Measurements from ENCODE around the gene DNAL1. TPM values are rescaled to one million over a fixed set of nuclear protein-coding genes. Genes with fewer than 3 reads are reported as not detected.

DNAL1 gene
- total RNA-seq, 1 donor from 2014 or later: 5.2 TPM

DNA sequence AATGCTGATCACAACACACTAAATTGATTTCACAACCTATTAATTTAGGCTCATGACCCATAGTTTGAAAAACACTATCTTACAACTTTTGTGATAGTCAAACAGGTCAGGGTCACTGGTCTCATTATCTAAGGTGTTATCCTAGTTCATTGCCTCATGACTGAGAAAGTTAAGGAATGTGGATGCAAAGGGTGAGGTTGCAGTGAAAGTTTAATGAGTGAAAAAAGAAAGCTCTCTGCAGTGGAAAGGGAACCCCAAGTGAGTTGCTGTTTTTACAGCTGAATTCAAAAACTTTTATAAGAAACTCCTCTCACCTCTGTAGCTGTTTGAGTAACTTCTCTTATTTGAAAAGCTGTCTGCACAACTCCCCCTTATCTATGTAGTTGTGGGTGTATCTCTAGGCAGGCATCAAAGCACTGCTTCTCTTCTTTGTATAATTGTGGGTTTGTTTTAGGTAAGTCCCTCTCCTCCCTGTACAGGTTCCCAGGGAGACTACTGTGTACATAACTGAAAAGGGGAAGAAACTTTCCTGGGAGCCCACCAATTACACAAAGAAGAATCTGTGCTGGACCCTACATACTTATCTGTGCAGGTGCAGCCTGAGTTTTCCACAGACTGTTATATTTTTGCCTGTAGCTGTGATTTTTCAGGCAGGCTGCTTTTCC is 18.9 kb downstream of the DNAL1 start:
- Histone ChIP-seq H3K9me3 (ENCODE audit: control insufficient read depth in 3 of 3, low read length in 3 of 3) (peaks cover 0 to 4% (median 0%) of the 10 kb centered on the region in 3 donors), H3K27me3 (ENCODE audit: control insufficient read depth in 3 of 3, insufficient read depth in 3 of 3, low read length in 3 of 3) (no peaks in the 10 kb centered on the region), H3K27ac (ENCODE audit: low read depth, low read length) (no peak overlapping the region), H3K36me3 (ENCODE audit: control insufficient read depth in 3 of 3, insufficient read depth in 3 of 3, low read length in 3 of 3) (peaks cover 0 to 4% (median 4%) of the 10 kb centered on the region in 3 donors), H3K4me3 (ENCODE audit: low read length in 3 of 3) (no peak overlapping the region), H3K9ac (ENCODE audit: low read depth in 1 of 3, low read length in 3 of 3) (no peak overlapping the region), H3K4me1 (ENCODE audit: control insufficient read depth in 3 of 3, insufficient read depth in 3 of 3, low read length in 3 of 3) (no peaks in the 10 kb centered on the region)

DNA sequence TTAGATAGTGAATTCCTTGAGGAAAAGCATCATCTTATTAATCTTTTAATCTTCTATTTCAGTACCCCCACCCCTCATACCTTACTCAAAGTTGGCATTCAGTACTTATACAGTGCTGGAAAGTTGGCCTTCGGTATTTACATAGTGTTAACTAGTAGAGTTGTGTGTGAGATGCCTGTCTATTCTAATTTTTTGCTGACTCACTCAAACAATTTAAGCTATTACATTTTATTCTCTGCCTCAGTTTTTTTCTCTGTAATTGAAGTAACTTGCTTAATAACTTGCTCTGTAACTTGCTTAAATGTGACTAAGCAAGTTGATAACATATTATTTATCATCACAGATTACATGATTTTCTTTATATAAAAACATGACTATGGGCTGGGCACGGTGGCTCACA is 20.3 kb downstream of the DNAL1 start:
- Histone ChIP-seq H3K27me3 (ENCODE audit: control insufficient read depth in 3 of 3, insufficient read depth in 3 of 3, low read length in 3 of 3) (no peaks in the 10 kb centered on the region), H3K9ac (ENCODE audit: low read depth in 1 of 3, low read length in 3 of 3) (no peak overlapping the region), H3K4me1 (ENCODE audit: control insufficient read depth in 3 of 3, insufficient read depth in 3 of 3, low read length in 3 of 3) (no peaks in the 10 kb centered on the region), H3K4me3 (ENCODE audit: low read length in 3 of 3) (no peak overlapping the region), H3K9me3 (ENCODE audit: control insufficient read depth in 3 of 3, low read length in 3 of 3) (peaks cover 0 to 4% (median 0%) of the 10 kb centered on the region in 3 donors), H3K36me3 (ENCODE audit: control insufficient read depth in 3 of 3, insufficient read depth in 3 of 3, low read length in 3 of 3) (peaks cover 0 to 4% (median 4%) of the 10 kb centered on the region in 3 donors), H3K27ac (ENCODE audit: low read depth, low read length) (no peak overlapping the region)

DNA sequence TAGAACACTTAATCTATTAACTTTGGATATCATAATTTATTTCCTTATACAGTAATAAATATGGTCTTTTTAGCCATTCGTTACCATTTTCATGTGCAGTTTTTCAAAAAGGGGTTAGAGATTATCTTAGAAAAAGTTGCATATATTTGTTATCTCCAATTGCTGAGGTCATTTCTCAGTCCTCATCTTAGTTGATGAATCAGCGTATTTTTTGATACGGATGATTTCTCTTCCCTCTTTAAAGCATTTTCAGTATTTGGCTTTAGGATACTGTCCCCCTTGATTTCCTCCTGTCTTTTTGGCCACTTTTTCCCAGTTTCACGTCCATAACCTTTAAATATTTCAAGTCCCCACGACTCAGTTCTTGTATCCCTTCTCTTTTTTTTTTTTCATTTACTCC is 21.8 kb downstream of the DNAL1 start:
- Histone ChIP-seq H3K27ac (ENCODE audit: low read depth, low read length) (no peak overlapping the region), H3K4me3 (ENCODE audit: low read length in 3 of 3) (no peak overlapping the region), H3K9ac (ENCODE audit: low read depth in 1 of 3, low read length in 3 of 3) (no peak overlapping the region), H3K27me3 (ENCODE audit: control insufficient read depth in 3 of 3, insufficient read depth in 3 of 3, low read length in 3 of 3) (no peaks in the 10 kb centered on the region), H3K36me3 (ENCODE audit: control insufficient read depth in 3 of 3, insufficient read depth in 3 of 3, low read length in 3 of 3) (peaks cover 0 to 5% (median 4%) of the 10 kb centered on the region in 3 donors), H3K4me1 (ENCODE audit: control insufficient read depth in 3 of 3, insufficient read depth in 3 of 3, low read length in 3 of 3) (no peaks in the 10 kb centered on the region), H3K9me3 (ENCODE audit: control insufficient read depth in 3 of 3, low read length in 3 of 3) (peaks cover 0 to 4% (median 0%) of the 10 kb centered on the region in 3 donors)

DNA sequence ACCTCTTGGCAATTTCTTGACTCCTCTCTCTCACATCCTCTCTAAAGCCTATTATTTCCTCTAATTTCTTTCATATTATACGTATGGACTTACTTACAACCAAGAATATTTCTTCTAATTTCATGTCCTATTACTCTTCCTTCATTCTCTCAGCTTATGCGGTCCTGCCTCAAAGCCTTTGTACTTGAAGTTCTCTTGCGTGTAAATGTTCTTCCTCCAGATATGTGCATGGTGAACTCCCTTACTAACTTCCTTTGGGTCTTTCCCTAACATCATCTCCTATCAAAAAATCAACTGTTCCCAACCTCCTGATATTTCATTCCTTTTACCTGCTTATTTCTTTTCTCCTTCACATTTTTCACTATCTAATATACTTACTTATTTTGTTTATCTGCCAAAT is 23.1 kb downstream of the DNAL1 start:
- no peaks in the 10 kb centered on the region for H3K4me1 ChIP-seq (ENCODE audit: control insufficient read depth in 3 of 3, insufficient read depth in 3 of 3, low read length in 3 of 3)
- H3K27ac ChIP-seq (ENCODE audit: low read depth, low read length): no peak overlapping the region
- H3K27me3 ChIP-seq (ENCODE audit: control insufficient read depth in 3 of 3, insufficient read depth in 3 of 3, low read length in 3 of 3): no peaks in the 10 kb centered on the region
- H3K36me3 ChIP-seq (ENCODE audit: control insufficient read depth in 3 of 3, insufficient read depth in 3 of 3, low read length in 3 of 3): peaks cover 0 to 4% (median 3%) of the 10 kb centered on the region in 3 donors
- no peak overlapping the region for H3K9ac ChIP-seq (ENCODE audit: low read depth in 1 of 3, low read length in 3 of 3)
- H3K4me3 ChIP-seq (ENCODE audit: low read length in 3 of 3): no peak overlapping the region
- no peaks in the 10 kb centered on the region for H3K9me3 ChIP-seq (ENCODE audit: control insufficient read depth in 3 of 3, low read length in 3 of 3)

DNA sequence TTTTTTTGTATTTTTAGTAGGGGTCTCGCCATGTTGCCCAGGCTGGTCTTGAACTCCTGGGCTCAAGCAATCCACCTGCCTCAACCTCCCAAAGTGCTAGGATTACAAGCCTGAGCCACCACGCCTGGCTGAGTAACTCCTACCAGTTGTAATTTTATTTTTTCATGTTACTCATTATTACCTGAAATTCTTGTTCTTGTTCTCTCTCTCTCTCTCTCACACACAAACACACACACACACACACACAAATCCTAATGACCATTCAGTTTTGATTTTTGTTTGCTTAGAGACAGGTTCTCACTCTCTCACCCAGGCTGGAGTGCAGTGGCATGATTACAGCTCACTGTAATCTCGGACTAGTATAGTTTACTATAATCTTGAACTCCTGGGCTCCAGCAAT is 30.2 kb downstream of the DNAL1 start:
- Histone ChIP-seq H3K9me3 (ENCODE audit: control insufficient read depth in 3 of 3, low read length in 3 of 3) (no peaks in the 10 kb centered on the region), H3K4me3 (ENCODE audit: low read length in 3 of 3) (no peak overlapping the region), H3K36me3 (ENCODE audit: control insufficient read depth in 3 of 3, insufficient read depth in 3 of 3, low read length in 3 of 3) (peaks cover 0 to 10% (median 7%) of the 10 kb centered on the region in 3 donors), H3K4me1 (ENCODE audit: control insufficient read depth in 3 of 3, insufficient read depth in 3 of 3, low read length in 3 of 3) (no peaks in the 10 kb centered on the region), H3K27ac (ENCODE audit: low read depth, low read length) (no peak overlapping the region), H3K9ac (ENCODE audit: low read depth in 1 of 3, low read length in 3 of 3) (no peak overlapping the region), H3K27me3 (ENCODE audit: control insufficient read depth in 3 of 3, insufficient read depth in 3 of 3, low read length in 3 of 3) (no peaks in the 10 kb centered on the region)

DNA sequence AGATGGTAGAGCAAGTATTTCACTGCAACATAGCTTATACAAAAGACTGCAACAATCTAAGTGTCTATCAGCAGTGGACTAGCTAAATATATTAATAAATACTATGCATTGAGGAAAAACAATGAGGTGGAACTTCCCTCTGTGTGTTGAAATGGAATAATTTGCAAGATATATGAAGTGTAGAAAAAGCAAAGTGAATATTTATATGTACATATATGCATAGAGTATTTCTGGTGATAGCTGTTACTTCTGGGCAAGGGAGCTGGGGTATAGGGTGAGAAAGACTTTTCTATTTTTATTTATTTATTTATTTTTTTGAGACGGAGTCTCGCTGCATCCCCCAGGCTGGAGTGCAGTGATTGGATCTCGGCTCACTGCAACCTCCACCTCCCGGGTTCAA is 33.9 kb downstream of the DNAL1 start:
- peaks cover 2 to 7% (median 2%) of the 10 kb centered on the region in 3 donors for H3K36me3 ChIP-seq (ENCODE audit: control insufficient read depth in 3 of 3, insufficient read depth in 3 of 3, low read length in 3 of 3)

DNA sequence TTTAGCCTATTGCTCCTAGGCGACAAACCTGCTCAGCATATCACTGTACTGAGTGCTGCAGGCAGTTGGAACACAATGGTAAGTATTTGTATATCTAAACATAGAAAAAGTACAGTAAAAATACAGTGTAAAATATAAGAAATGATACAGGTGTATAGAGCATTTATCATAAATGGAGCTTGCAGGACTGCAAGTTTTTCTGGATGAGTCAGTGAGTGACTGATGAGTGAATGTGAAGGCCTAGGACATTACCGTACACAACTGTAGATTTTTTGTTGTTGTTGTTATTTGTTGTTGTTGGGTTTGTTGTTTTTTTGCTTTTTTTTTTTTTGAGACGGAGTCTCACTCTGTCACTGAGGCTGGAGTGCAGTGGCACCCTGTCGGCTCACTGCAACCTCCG is 36.0 kb downstream of the DNAL1 start:
- no peaks in the 10 kb centered on the region for H3K4me1 ChIP-seq (ENCODE audit: control insufficient read depth in 3 of 3, insufficient read depth in 3 of 3, low read length in 3 of 3)

More for the DNA sequence above, 33.9 kb downstream of the DNAL1 start:
- no peaks in the 10 kb centered on the region for H3K4me1 ChIP-seq (ENCODE audit: control insufficient read depth in 3 of 3, insufficient read depth in 3 of 3, low read length in 3 of 3)
- no peak overlapping the region for H3K27ac ChIP-seq (ENCODE audit: low read depth, low read length)
- H3K9me3 ChIP-seq (ENCODE audit: control insufficient read depth in 3 of 3, low read length in 3 of 3): no peaks in the 10 kb centered on the region
- no peak overlapping the region for H3K4me3 ChIP-seq (ENCODE audit: low read length in 3 of 3)
- H3K27me3 ChIP-seq (ENCODE audit: control insufficient read depth in 3 of 3, insufficient read depth in 3 of 3, low read length in 3 of 3): no peaks in the 10 kb centered on the region
- H3K9ac ChIP-seq (ENCODE audit: low read depth in 1 of 3, low read length in 3 of 3): no peak overlapping the region

DNA sequence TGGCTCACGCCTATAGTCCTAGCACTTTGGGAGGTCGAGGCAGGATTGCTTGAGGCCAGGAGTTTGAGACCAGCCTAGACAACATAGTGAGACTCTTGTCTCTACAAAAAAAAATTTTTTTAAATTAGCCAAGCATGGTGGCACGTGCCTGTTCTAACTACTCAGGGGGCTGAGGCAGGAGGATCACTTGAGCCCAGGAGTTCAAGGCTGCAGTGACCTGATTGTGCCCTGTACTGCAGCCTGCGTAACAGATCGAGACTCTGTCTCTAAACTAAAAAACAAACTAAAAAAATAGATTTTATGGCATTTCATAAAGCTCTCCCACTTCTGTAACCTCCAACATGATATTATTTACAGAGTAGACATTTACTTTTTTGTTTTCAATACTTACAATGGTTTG is 39.8 kb downstream of the DNAL1 start:
- Histone ChIP-seq H3K9me3 (ENCODE audit: control insufficient read depth in 3 of 3, low read length in 3 of 3) (no peaks in the 10 kb centered on the region), H3K4me3 (ENCODE audit: low read length in 3 of 3) (no peak overlapping the region), H3K27ac (ENCODE audit: low read depth, low read length) (no peak overlapping the region), H3K36me3 (ENCODE audit: control insufficient read depth in 3 of 3, insufficient read depth in 3 of 3, low read length in 3 of 3) (peaks cover 0 to 5% (median 4%) of the 10 kb centered on the region in 3 donors), H3K9ac (ENCODE audit: low read depth in 1 of 3, low read length in 3 of 3) (no peak overlapping the region), H3K27me3 (ENCODE audit: control insufficient read depth in 3 of 3, insufficient read depth in 3 of 3, low read length in 3 of 3) (no peaks in the 10 kb centered on the region), H3K4me1 (ENCODE audit: control insufficient read depth in 3 of 3, insufficient read depth in 3 of 3, low read length in 3 of 3) (no peaks in the 10 kb centered on the region)

More for the DNA sequence above, 36.0 kb downstream of the DNAL1 start:
- Histone ChIP-seq H3K36me3 (ENCODE audit: control insufficient read depth in 3 of 3, insufficient read depth in 3 of 3, low read length in 3 of 3) (peaks cover 0 to 2% (median 2%) of the 10 kb centered on the region in 3 donors), H3K9me3 (ENCODE audit: control insufficient read depth in 3 of 3, low read length in 3 of 3) (no peaks in the 10 kb centered on the region), H3K4me3 (ENCODE audit: low read length in 3 of 3) (no peak overlapping the region), H3K9ac (ENCODE audit: low read depth in 1 of 3, low read length in 3 of 3) (no peak overlapping the region), H3K27ac (ENCODE audit: low read depth, low read length) (no peak overlapping the region), H3K27me3 (ENCODE audit: control insufficient read depth in 3 of 3, insufficient read depth in 3 of 3, low read length in 3 of 3) (no peaks in the 10 kb centered on the region)

DNA sequence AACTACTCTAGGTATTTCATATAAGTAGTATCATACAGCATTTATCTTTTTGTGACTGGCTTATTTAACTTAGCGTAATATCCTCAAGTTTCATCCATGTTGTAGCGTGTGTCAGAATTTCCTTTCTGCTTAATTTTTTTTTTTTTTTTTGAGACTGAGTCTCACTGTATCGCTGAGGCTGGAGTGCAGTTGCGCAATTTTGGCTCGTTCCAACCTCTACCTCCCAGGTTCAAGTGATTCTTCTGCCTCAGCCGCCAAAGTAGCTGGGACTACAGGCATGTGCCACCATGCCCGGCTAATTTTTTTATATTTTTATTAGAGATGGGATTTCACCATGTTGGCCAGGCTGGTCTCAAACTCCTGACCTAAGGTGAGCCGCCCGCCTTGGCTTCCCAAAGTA is 40.5 kb downstream of the DNAL1 start:
- Histone ChIP-seq H3K9ac (ENCODE audit: low read depth in 1 of 3, low read length in 3 of 3) (no peak overlapping the region), H3K4me3 (ENCODE audit: low read length in 3 of 3) (no peak overlapping the region), H3K27ac (ENCODE audit: low read depth, low read length) (no peak overlapping the region), H3K4me1 (ENCODE audit: control insufficient read depth in 3 of 3, insufficient read depth in 3 of 3, low read length in 3 of 3) (no peaks in the 10 kb centered on the region), H3K36me3 (ENCODE audit: control insufficient read depth in 3 of 3, insufficient read depth in 3 of 3, low read length in 3 of 3) (peaks cover 0 to 5% (median 4%) of the 10 kb centered on the region in 3 donors), H3K27me3 (ENCODE audit: control insufficient read depth in 3 of 3, insufficient read depth in 3 of 3, low read length in 3 of 3) (no peaks in the 10 kb centered on the region), H3K9me3 (ENCODE audit: control insufficient read depth in 3 of 3, low read length in 3 of 3) (no peaks in the 10 kb centered on the region)

DNA sequence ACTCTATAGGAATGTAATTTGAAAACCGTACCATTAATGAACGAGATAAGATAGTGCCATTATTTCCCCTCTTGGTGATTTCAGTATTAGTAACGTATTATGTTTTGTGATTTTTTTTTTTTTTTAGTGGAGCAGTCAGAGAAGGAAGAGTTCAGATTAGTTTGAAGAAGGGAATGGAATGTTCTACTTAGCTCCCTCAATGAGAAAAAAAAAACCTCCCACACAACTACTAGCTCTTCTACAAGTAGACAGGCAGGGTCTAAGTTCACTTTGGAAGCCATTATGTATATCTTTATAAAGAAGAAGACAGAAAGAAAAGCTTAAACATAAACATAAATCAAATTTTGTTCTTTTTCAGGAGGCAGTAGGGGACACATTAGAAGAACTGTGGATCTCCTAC is 42.1 kb downstream of the DNAL1 start:
- H3K27ac ChIP-seq (ENCODE audit: low read depth, low read length): no peak overlapping the region
- H3K4me3 ChIP-seq (ENCODE audit: low read length in 3 of 3): no peak overlapping the region
- no peaks in the 10 kb centered on the region for H3K4me1 ChIP-seq (ENCODE audit: control insufficient read depth in 3 of 3, insufficient read depth in 3 of 3, low read length in 3 of 3)
- H3K27me3 ChIP-seq (ENCODE audit: control insufficient read depth in 3 of 3, insufficient read depth in 3 of 3, low read length in 3 of 3): no peaks in the 10 kb centered on the region
- no peaks in the 10 kb centered on the region for H3K9me3 ChIP-seq (ENCODE audit: control insufficient read depth in 3 of 3, low read length in 3 of 3)
- no peak overlapping the region for H3K9ac ChIP-seq (ENCODE audit: low read depth in 1 of 3, low read length in 3 of 3)
- peaks cover 0 to 3% (median 2%) of the 10 kb centered on the region in 3 donors for H3K36me3 ChIP-seq (ENCODE audit: control insufficient read depth in 3 of 3, insufficient read depth in 3 of 3, low read length in 3 of 3)

Data from skeletal muscle tissue (tissue), 4 donors.